IMR-90 (cell line): Measurements from ENCODE around the gene CAMK4. TPM values are rescaled to one million over a fixed set of nuclear protein-coding genes. Genes with fewer than 3 reads are reported as not detected.

Experiments used
- ATAC-seq: fragments of 200-7000 bp; cut with Tn5 transposase; 2 replicates; pipeline ENCODE4 v1.9.1; 2020; ENCODE audit warnings: low read depth, mild to moderate bottlenecking, moderate library complexity
- BruUV-seq: library from RNA; stranded (reverse); fragments of 400-500 nt; replicated peaks from 2 replicates; lab custom pipeline; 2021; lab: Mats Ljungman, UMichigan
- CTCF ChIA-PET: fragments of 300-600 bp; formaldehyde crosslinking; extraction: SDS; loops from one replicate; lab custom pipeline; 2021; ENCODE audit warnings: antibody characterized with exemption; lab: Yijun Ruan, JAX
- POLR2A ChIA-PET: fragments of 300-600 bp; sonication (Branson Sonifier 250); formaldehyde crosslinking; loops from one replicate; lab custom pipeline; 2022; ENCODE audit warnings: antibody characterized with exemption; ENCODE audit not compliant: unreplicated experiment; lab: Charles Lee
- DNase-seq: peaks from one replicate; pipeline ENCODE4 v3.0.0; 2013
- H2AFZ ChIP-seq: replicated peaks from 2 replicates; pipeline ENCODE3; 2013; ENCODE audit warnings: low read length, mild to moderate bottlenecking; ENCODE audit not compliant: poor library complexity
- H2AK5ac ChIP-seq: 2 replicates; pipeline ENCODE4 v1.6.1; 2013; ENCODE audit warnings: low read depth, low read length, inconsistent platforms
- H2AK9ac ChIP-seq: replicated peaks from 2 replicates; pipeline ENCODE3; 2013; ENCODE audit warnings: mild to moderate bottlenecking, low read depth, low read length, moderate library complexity; ENCODE audit not compliant: poor library complexity
- H2BK120ac ChIP-seq: 2 replicates; pipeline ENCODE4 v1.6.1; 2013; ENCODE audit warnings: low read depth, low read length, inconsistent platforms
- H2BK15ac ChIP-seq: 3 replicates; pipeline ENCODE4 v1.6.1; 2013; ENCODE audit warnings: low read depth, low read length, inconsistent platforms
- H2BK20ac ChIP-seq: 2 replicates; pipeline ENCODE4 v1.6.1; 2013; ENCODE audit warnings: low read depth, mild to moderate bottlenecking, inconsistent platforms, low read length, moderate library complexity
- H2BK5ac ChIP-seq: 2 replicates; pipeline ENCODE4 v1.6.1; 2013; ENCODE audit warnings: mild to moderate bottlenecking, low read depth, low read length, inconsistent platforms; ENCODE audit not compliant: poor library complexity, severe bottlenecking
- H3K14ac ChIP-seq: replicated peaks from 2 replicates; pipeline ENCODE4 v1.6.1; 2013; ENCODE audit warnings: low read depth, low read length, inconsistent platforms
- H3K18ac ChIP-seq: 2 replicates; pipeline ENCODE4 v1.6.1; 2013; ENCODE audit warnings: low read depth, low read length, control low read depth
- H3K23ac ChIP-seq: 2 replicates; pipeline ENCODE4 v1.6.1; 2013; ENCODE audit warnings: low read depth, low read length, inconsistent platforms
- H3K27ac ChIP-seq: 2 replicates; pipeline ENCODE4 v1.5.1; 2013; ENCODE audit warnings: mild to moderate bottlenecking, control low read depth, low read length; ENCODE audit not compliant: insufficient read depth
- H3K27me3 ChIP-seq: 2 replicates; pipeline ENCODE4 v1.6.1; 2013; ENCODE audit warnings: low read length; ENCODE audit not compliant: control insufficient read depth, insufficient read depth
- H3K36me3 ChIP-seq: 2 replicates; pipeline ENCODE4 v1.6.1; 2013; ENCODE audit warnings: low read length, mixed read lengths; ENCODE audit not compliant: control insufficient read depth, insufficient read depth
- H3K4ac ChIP-seq: 2 replicates; pipeline ENCODE4 v1.6.1; 2013; ENCODE audit warnings: low read depth, low read length, inconsistent platforms
- H3K4me1 ChIP-seq: 2 replicates; pipeline ENCODE4 v1.6.1; 2013; ENCODE audit warnings: low read length, mixed read lengths; ENCODE audit not compliant: control insufficient read depth, insufficient read depth
- H3K4me2 ChIP-seq: 2 replicates; pipeline ENCODE4 v1.6.1; 2013; ENCODE audit warnings: low read depth, mild to moderate bottlenecking, control low read depth, low read length, moderate library complexity
- H3K4me3 ChIP-seq: 2 replicates; pipeline ENCODE4 v1.5.1; 2013; ENCODE audit warnings: low read depth, mild to moderate bottlenecking, control low read depth, low read length, moderate library complexity; ENCODE audit not compliant: insufficient read depth
- H3K56ac ChIP-seq: 2 replicates; pipeline ENCODE4 v1.6.1; 2013; ENCODE audit warnings: low read length, inconsistent platforms; ENCODE audit not compliant: insufficient read depth; ENCODE audit errors: extremely low read depth
- H3K79me1 ChIP-seq, 2 experiments: 2 replicates each; pipeline ENCODE4 v1.6.1; 2013; ENCODE audit warnings: low read length in 2 of 2, inconsistent platforms in 1 of 2, low read depth in 1 of 2
- H3K9ac ChIP-seq: 2 replicates; pipeline ENCODE4 v1.6.1; 2013; ENCODE audit warnings: low read depth, low read length, control low read depth
- H3K9me1 ChIP-seq: 2 replicates; pipeline ENCODE4 v1.6.1; 2013; ENCODE audit warnings: low read length, inconsistent platforms; ENCODE audit not compliant: insufficient read depth
- H3K9me3 ChIP-seq: 2 replicates; pipeline ENCODE4 v1.6.1; 2013; ENCODE audit warnings: low read length; ENCODE audit not compliant: control insufficient read depth, insufficient read depth
- H4K20me1 ChIP-seq: 2 replicates; pipeline ENCODE4 v1.6.1; 2013; ENCODE audit warnings: low read length, inconsistent platforms; ENCODE audit not compliant: insufficient read depth
- H4K5ac ChIP-seq: 2 replicates; pipeline ENCODE4 v1.6.1; 2013; ENCODE audit warnings: mild to moderate bottlenecking, low read depth, low read length, control low read depth
- H4K8ac ChIP-seq, 2 experiments: 2 replicates each; pipeline ENCODE4 v1.6.1; 2013; ENCODE audit warnings: low read depth in 2 of 2, low read length in 2 of 2, control low read depth in 1 of 2, inconsistent platforms in 1 of 2
- H4K91ac ChIP-seq: 2 replicates; pipeline ENCODE4 v1.6.1; 2013; ENCODE audit warnings: low read depth, low read length, inconsistent platforms; ENCODE audit not compliant: insufficient read depth
- BHLHE40 ChIP-seq: fragments of 150-350 bp; IDR thresholded peaks from 2 replicates; pipeline ENCODE4 v1.6.1; 2016; ENCODE audit warnings: mild to moderate bottlenecking, low read depth, low read length
- CEBPB ChIP-seq: IDR thresholded peaks from 2 replicates; pipeline ENCODE4 v1.6.1; 2012; ENCODE audit warnings: low read depth, low read length, improper control_type of control experiment
- CHD1 ChIP-seq: IDR thresholded peaks from 2 replicates; pipeline ENCODE4 v1.6.1; 2012; ENCODE audit warnings: low read depth, low read length, improper control_type of control experiment
- FOS ChIP-seq: fragments of 150-350 bp; IDR thresholded peaks from 2 replicates; pipeline ENCODE4 v1.6.1; 2016; ENCODE audit warnings: low read depth, low read length
- MAFK ChIP-seq: IDR thresholded peaks from 2 replicates; pipeline ENCODE4 v1.6.1; 2012; ENCODE audit warnings: low read depth, low read length, improper control_type of control experiment
- MAZ ChIP-seq: IDR thresholded peaks from 2 replicates; pipeline ENCODE4 v1.6.1; 2012; ENCODE audit warnings: low read depth, mild to moderate bottlenecking, low read length, improper control_type of control experiment, moderate library complexity, borderline replicate concordance
- NFE2L2 ChIP-seq: fragments of 150-350 bp; IDR thresholded peaks from 2 replicates; pipeline ENCODE4 v1.6.1; 2016; ENCODE audit warnings: low read depth, mild to moderate bottlenecking, low read length
- POLR2A ChIP-seq: IDR thresholded peaks from 2 replicates; pipeline ENCODE4 v1.6.1; 2012; ENCODE audit warnings: mild to moderate bottlenecking, low read depth, low read length
- RAD21 ChIP-seq: IDR thresholded peaks from 2 replicates; pipeline ENCODE4 v1.6.1; 2012; ENCODE audit warnings: low read length, improper control_type of control experiment
- SMC3 ChIP-seq: fragments of 150-350 bp; IDR thresholded peaks from 2 replicates; pipeline ENCODE4 v1.6.1; 2016; ENCODE audit warnings: low read depth, mild to moderate bottlenecking, antibody characterized with exemption, low read length, moderate library complexity
- USF2 ChIP-seq: fragments of 150-350 bp; IDR thresholded peaks from 2 replicates; pipeline ENCODE4 v1.6.1; 2017; ENCODE audit warnings: mild to moderate bottlenecking, antibody characterized with exemption, low read length, low read depth
- WGBS, 2 experiments: methylation state at CpG; one replicate each; pipeline versions ENCODE4 v1.1.5 to v1.1.7; 2013; ENCODE audit warnings: missing lambda C conversion rate in 2 of 2; ENCODE audit not compliant: insufficient read length in 1 of 2; ENCODE audit errors: extremely low coverage in 2 of 2; 5-methylcytosine and 5-hydroxymethylcytosine counted together
- dilution Hi-C: fragments of 300-500 bp; cut with HindIII; formaldehyde crosslinking; loops from one replicate; pipeline ENCODE4 v1.14.3; 2018; ENCODE audit warnings: low sequenced_read_pairs; ENCODE audit not compliant: unreplicated experiment
- in situ Hi-C: fragments of 300-500 bp; cut with MboI; formaldehyde crosslinking; loops from 3 replicates; pipeline ENCODE4 v1.14.3; 2019; ENCODE audit warnings: low sequenced_read_pairs, inconsistent platforms, mixed read lengths
- intact Hi-C: fragments of 100-400 bp; cut with micrococcal nuclease; formaldehyde crosslinking; loops from 2 replicates; pipeline ENCODE4 v1.10.0; 2022
- polyA plus RNA-seq, 3 experiments: library from polyadenylated mRNA; depleted of rRNA; stranded (reverse); fragments of >200 nt; gene quantifications; 2 replicates each; pipeline ENCODE4 v1.2.3, GENCODE V29; 2012; ENCODE audit warnings: low replicate concordance in 1 of 3
- total RNA-seq: library from RNA; depleted of rRNA; stranded (reverse); fragments of >200 nt; gene quantifications from 2 replicates; pipeline ENCODE4 v1.2.3, GENCODE V29; 2012
- TF ChIP-seq, protein P1 (sequence below): conservative IDR thresholded peaks from 2 replicates; pipeline ENCODE4 v1.5.1; 2012; ENCODE audit warnings: mild to moderate bottlenecking, low read depth, low read length, improper control_type of control experiment

Gene CAMK4
- total and polyA plus RNA-seq, 2 of the 4 experiments (the other 2 are of a cell fraction), result 3.7 to 4.8 TPM

DNA sequence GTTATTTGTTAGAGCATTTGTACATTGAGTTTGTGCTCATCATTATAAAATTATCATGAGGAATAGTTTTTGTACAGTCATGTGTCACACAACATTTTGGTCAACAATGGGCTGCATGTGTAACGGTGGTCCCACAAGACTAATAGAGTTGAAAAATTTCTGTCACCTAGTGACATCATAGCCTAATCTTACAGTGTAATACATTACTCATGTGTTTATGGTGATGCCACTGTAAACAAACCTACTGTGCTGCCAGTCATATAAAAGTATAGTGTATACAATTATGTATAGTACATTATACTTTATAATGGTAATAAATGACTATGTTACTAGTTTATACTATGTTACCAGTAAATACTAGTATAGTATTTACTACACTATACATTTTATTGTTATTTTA lies 3.0 kb upstream of the CAMK4 start:
- CTCF ChIA-PET, result interaction anchor here (1.0 kb wide), 1 partner anchor 10 kb away, joined by 3 read pairs; no protein-coding TSS in a partner anchor

More for the DNA sequence above, 3.0 kb upstream of the CAMK4 start:
- no peak overlapping the region for H4K5ac ChIP-seq
- no peaks in the 10 kb centered on the region for H3K27me3 ChIP-seq
- H3K36me3 ChIP-seq, result no peaks in the 10 kb centered on the region
- POLR2A ChIA-PET, result no interaction called here
- H4K20me1 ChIP-seq, result no peaks in the 10 kb centered on the region
- H4K8ac ChIP-seq, result no peak overlapping the region
- no peak overlapping the region for H2BK20ac ChIP-seq
- no peak overlapping the region for H3K18ac ChIP-seq
- no peak overlapping the region for H3K14ac ChIP-seq
- H3K23ac ChIP-seq, result no peak overlapping the region
- H2BK15ac ChIP-seq, result no peak overlapping the region
- intact Hi-C loops, result no loop called here
- no TSS peak for BruUV-seq
- H3K9me3 ChIP-seq, result no peaks in the 10 kb centered on the region
- H2BK120ac ChIP-seq, result no peak overlapping the region
- no peak overlapping the region for H3K4ac ChIP-seq
- H3K9ac ChIP-seq, result no peak overlapping the region
- DNase-seq, result no peak
- H2BK5ac ChIP-seq, result no peak overlapping the region
- H3K9me1 ChIP-seq, result no peaks in the 10 kb centered on the region
- no peak overlapping the region for H3K4me3 ChIP-seq
- WGBS, 2 experiments, result no CpG with 5 or more reads among the region's 1 CpG
- H2AK9ac ChIP-seq, result no peak overlapping the region
- TF ChIP-seq CEBPB (no peak), BHLHE40 (no peak), MAFK (no peak), POLR2A (no peak), SMC3 (no peak), RAD21 (no peak), USF2 (no peak), FOS (no peak), NFE2L2 (no peak), CHD1 (no peak), MAZ (no peak)
- TF ChIP-seq, protein P1, sequence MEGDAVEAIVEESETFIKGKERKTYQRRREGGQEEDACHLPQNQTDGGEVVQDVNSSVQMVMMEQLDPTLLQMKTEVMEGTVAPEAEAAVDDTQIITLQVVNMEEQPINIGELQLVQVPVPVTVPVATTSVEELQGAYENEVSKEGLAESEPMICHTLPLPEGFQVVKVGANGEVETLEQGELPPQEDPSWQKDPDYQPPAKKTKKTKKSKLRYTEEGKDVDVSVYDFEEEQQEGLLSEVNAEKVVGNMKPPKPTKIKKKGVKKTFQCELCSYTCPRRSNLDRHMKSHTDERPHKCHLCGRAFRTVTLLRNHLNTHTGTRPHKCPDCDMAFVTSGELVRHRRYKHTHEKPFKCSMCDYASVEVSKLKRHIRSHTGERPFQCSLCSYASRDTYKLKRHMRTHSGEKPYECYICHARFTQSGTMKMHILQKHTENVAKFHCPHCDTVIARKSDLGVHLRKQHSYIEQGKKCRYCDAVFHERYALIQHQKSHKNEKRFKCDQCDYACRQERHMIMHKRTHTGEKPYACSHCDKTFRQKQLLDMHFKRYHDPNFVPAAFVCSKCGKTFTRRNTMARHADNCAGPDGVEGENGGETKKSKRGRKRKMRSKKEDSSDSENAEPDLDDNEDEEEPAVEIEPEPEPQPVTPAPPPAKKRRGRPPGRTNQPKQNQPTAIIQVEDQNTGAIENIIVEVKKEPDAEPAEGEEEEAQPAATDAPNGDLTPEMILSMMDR, result no peak
- no peak overlapping the region for H2AFZ ChIP-seq
- no peak for ATAC-seq
- no peak overlapping the region for H4K91ac ChIP-seq
- H3K56ac ChIP-seq, result no peak overlapping the region
- no peak overlapping the region for H3K4me2 ChIP-seq
- in situ Hi-C loops, result no loop called here
- H3K4me1 ChIP-seq, result no peaks in the 10 kb centered on the region; the same call in 1 of the 2 replicates
- no peak overlapping the region for H3K27ac ChIP-seq
- H2AK5ac ChIP-seq, result no peak overlapping the region
- dilution Hi-C loops, result no loop called here
- H3K79me1 ChIP-seq, result no peaks in the 10 kb centered on the region
